Liver (tissue), 3 donors: ENCODE results near the gene HIVEP3.

ENCODE experiments used
- CTCF ChIP-seq: fragments of 150-350 bp; IDR thresholded peaks from 2 replicates; pipeline ENCODE4 v1.5.1; 2017; ENCODE audit warnings: improper control_type of control experiment, low read depth, low read length; ENCODE audit not compliant: missing input control
- GABPA ChIP-seq, 2 donors: IDR thresholded peaks in 1 of 2; conservative IDR thresholded peaks in 1 of 2; 2 replicates each; pipeline ENCODE4 v1.6.1; 2016; ENCODE audit warnings: antibody characterized with exemption in 2 of 2, mild to moderate bottlenecking in 1 of 2, moderate library complexity in 1 of 2
- JUND ChIP-seq, 2 donors: IDR thresholded peaks; 2 replicates each; pipeline ENCODE4 v1.6.1; 2016; ENCODE audit warnings: antibody characterized with exemption in 2 of 2
- RAD21 ChIP-seq, 2 donors: IDR thresholded peaks; 2 replicates each; pipeline ENCODE4 v1.6.1; 2016; ENCODE audit warnings: antibody characterized with exemption in 2 of 2, mild to moderate bottlenecking in 2 of 2
- REST ChIP-seq: IDR thresholded peaks from 2 replicates; pipeline ENCODE4 v1.6.1; 2016; ENCODE audit warnings: antibody characterized with exemption, mild to moderate bottlenecking
- SP1 ChIP-seq: IDR thresholded peaks from 2 replicates; pipeline ENCODE4 v1.6.1; 2018; ENCODE audit warnings: antibody characterized with exemption, mild to moderate bottlenecking
- YY1 ChIP-seq: IDR thresholded peaks from 2 replicates; pipeline ENCODE4 v1.6.1; 2016; ENCODE audit warnings: antibody characterized with exemption, mild to moderate bottlenecking
- TF ChIP-seq, protein P1 (sequence below): IDR thresholded peaks from 2 replicates; pipeline ENCODE4 v1.6.1; 2016; ENCODE audit warnings: antibody characterized with exemption
- TF ChIP-seq, protein P2 (sequence below): IDR thresholded peaks from 2 replicates; pipeline ENCODE4 v1.6.1; 2016; ENCODE audit warnings: antibody characterized with exemption
- donor health status: healthy.
- donor health status: healthy.

DNA sequence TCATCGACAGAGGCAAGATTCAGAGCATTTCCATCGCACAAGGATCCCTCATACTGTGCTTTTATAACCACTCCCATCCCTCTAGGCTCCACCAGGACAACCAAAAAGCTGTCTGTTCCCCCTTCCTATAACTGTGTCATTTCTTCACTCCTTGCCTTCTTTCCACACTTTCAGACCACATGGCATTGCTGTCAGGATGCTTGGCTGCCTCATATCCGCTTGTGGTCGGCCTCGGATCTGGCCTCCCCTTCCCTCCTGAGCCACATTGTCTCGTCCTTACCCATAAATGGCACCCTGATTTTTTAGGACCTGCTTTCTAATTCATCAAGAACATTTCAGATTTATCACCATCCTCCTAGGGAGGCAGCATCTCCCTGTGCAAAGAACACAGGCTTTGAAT lies 80.5 kb downstream of the HIVEP3 start:
- TF ChIP-seq CTCF (no peak), RAD21 (IDR thresholded peaks at IDR 0.05) (no peak), YY1 (no peak), REST (no peak), SP1 (no peak), GABPA (IDR thresholded peaks at IDR 0.05 in 1 of 2, conservative IDR thresholded peaks at IDR 0.05 in 1 of 2) (no peak), JUND (IDR thresholded peaks at IDR 0.05) (no peak)
- TF ChIP-seq, protein P1, sequence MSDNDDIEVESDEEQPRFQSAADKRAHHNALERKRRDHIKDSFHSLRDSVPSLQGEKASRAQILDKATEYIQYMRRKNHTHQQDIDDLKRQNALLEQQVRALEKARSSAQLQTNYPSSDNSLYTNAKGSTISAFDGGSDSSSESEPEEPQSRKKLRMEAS = no peak
- TF ChIP-seq, protein P2, sequence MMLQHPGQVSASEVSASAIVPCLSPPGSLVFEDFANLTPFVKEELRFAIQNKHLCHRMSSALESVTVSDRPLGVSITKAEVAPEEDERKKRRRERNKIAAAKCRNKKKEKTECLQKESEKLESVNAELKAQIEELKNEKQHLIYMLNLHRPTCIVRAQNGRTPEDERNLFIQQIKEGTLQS = no peak
